ENCODE results near the gene CRLF3. TPM values are rescaled to one million over a fixed set of nuclear protein-coding genes. Genes with fewer than 3 reads are reported as not detected.

CRLF3 gene
- 21.1 TPM for polyA plus RNA-seq (2012; ENCODE audit: missing spikeins)

GRCh38 chr17:30824356-30825145 lies at the start of gene CRLF3:
CRLF3 (minus strand) TSS chr17:30824692; CDS start chr17:30824651, 41 bp downstream.
- peak; percentile 95 for DNase-seq (ENCODE audit: insufficient read length)
- peak; percentile 99 for FAIRE-seq
- TF ChIP-seq POLR2AphosphoS5 (IDR thresholded peaks at IDR 0.05; ENCODE audit: low read depth, low read length) (peak; percentile 82), POLR2A (IDR thresholded peaks at IDR 0.05; ENCODE audit: low read depth, low read length) (peak; percentile 88), TAF1 (IDR thresholded peaks at IDR 0.05; ENCODE audit: borderline replicate concordance, low read depth, low read length) (0 out of 2 replicates have a peak, but pooled peaks have one; percentile 53)

DNA sequence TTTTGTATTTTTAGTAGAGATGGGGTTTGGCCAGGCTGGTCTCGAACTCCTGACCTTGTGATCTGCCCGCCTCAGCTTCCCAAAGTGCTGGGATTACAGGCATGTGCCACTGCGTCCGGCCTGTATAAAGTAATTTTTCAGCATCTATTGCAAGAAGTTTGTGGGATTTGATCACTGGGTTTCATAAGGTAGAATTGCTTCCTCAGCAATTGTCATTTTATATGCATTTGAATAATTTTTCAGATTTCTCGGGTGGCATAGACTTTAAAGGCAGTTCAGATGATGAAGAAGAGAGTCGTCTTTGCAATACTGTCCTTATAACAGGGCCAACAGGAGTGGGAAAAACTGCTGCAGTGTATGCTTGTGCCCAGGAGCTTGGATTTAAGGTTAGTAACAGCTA lies 44.5 kb upstream of the CRLF3 start:
- no peak for TF ChIP-seq POLR2A (IDR thresholded peaks at IDR 0.05; ENCODE audit: low read depth, low read length)
- TF ChIP-seq POLR2AphosphoS5 (IDR thresholded peaks at IDR 0.05; ENCODE audit: low read depth, low read length) = no peak
- no peak for TF ChIP-seq TAF1 (IDR thresholded peaks at IDR 0.05; ENCODE audit: borderline replicate concordance, low read depth, low read length)
- no peak for DNase-seq (ENCODE audit: insufficient read length)
- FAIRE-seq = no peak

- no peak for TF ChIP-seq POLR2A (IDR thresholded peaks at IDR 0.05; ENCODE audit: low read depth, low read length)
- no peak for TF ChIP-seq TAF1 (IDR thresholded peaks at IDR 0.05; ENCODE audit: borderline replicate concordance, low read depth, low read length)
- TF ChIP-seq POLR2AphosphoS5 (IDR thresholded peaks at IDR 0.05; ENCODE audit: low read depth, low read length) = no peak
- DNase-seq (ENCODE audit: insufficient read length) (no peak), FAIRE-seq (no peak)
Measured at GRCh38 chr17:30864636-30865035, 40.1 kb upstream of the CRLF3 start.

- DNase-seq (ENCODE audit: insufficient read length) = no peak
- FAIRE-seq = peak; percentile 38
- TF ChIP-seq TAF1 (IDR thresholded peaks at IDR 0.05; ENCODE audit: borderline replicate concordance, low read depth, low read length) (no peak), POLR2AphosphoS5 (IDR thresholded peaks at IDR 0.05; ENCODE audit: low read depth, low read length) (no peak), POLR2A (IDR thresholded peaks at IDR 0.05; ENCODE audit: low read depth, low read length) (no peak)
Measured at GRCh38 chr17:30858556-30859250, 34.2 kb upstream of the CRLF3 start.

DNA sequence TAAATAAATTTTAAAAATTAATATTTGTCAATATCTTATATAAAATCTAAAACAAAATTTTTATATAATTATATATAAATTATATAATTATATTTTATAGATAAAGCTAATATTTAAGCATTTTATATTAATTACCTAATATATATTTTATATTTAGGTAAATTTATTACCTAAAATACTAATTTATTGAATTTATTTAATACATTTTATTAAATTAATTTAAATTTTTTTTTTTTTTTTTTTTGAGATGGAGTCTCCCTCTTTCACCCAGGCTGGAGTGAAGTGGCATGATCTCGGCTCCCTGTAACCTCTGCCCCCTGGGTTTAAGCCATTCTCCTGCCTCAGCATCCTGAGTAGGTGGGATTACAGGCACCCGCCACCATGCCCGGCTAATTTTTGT lies 29.7 kb upstream of the CRLF3 start:
- no peak for TF ChIP-seq TAF1 (IDR thresholded peaks at IDR 0.05; ENCODE audit: borderline replicate concordance, low read depth, low read length)
- TF ChIP-seq POLR2A (IDR thresholded peaks at IDR 0.05; ENCODE audit: low read depth, low read length) = no peak
- TF ChIP-seq POLR2AphosphoS5 (IDR thresholded peaks at IDR 0.05; ENCODE audit: low read depth, low read length) = no peak
- FAIRE-seq (no peak), DNase-seq (ENCODE audit: insufficient read length) (no peak)

DNA sequence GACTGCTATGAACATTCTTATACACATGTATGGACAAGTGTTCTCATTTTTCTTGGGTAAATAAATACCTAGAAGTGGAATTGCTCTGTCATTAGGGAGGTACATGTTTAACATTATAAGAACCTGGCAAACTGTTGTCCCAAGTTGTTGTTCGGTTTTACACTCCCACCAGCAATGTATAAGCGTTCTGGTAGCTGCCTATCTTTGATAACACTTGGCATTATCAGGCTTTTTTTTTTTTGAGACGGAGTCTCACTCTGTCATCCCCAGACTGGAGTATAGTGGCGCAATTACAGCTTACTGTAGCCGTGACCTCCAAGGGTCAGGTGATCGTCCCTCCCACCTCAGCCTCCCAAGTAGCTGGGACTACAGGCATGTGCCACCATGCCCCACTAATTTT lies 23.5 kb upstream of the CRLF3 start:
- FAIRE-seq = no peak
- no peak for DNase-seq (ENCODE audit: insufficient read length)
- no peak for TF ChIP-seq POLR2A (IDR thresholded peaks at IDR 0.05; ENCODE audit: low read depth, low read length)
- TF ChIP-seq POLR2AphosphoS5 (IDR thresholded peaks at IDR 0.05; ENCODE audit: low read depth, low read length) = no peak
- TF ChIP-seq TAF1 (IDR thresholded peaks at IDR 0.05; ENCODE audit: borderline replicate concordance, low read depth, low read length) = no peak

DNA sequence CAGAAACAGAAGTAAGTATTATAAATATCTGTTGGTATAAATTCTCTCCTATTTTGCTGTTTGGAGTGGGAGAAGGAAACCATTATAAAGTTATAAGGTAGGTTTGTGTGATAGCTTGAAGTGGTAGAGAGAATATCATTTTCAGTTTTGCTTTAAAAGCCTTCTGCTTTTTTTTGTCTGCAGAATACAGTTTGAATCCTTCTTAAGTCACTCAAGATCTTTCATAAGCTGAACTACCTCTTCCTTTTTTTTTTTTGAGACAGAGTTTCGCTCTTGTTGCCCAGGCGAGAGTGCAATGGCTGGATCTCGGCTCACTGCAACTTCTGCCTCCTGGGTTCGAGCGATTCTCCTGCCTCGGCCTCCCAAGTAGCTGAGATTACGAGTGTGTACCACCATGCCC lies 16.3 kb upstream of the CRLF3 start:
- FAIRE-seq = no peak
- no peak for DNase-seq (ENCODE audit: insufficient read length)

DNA sequence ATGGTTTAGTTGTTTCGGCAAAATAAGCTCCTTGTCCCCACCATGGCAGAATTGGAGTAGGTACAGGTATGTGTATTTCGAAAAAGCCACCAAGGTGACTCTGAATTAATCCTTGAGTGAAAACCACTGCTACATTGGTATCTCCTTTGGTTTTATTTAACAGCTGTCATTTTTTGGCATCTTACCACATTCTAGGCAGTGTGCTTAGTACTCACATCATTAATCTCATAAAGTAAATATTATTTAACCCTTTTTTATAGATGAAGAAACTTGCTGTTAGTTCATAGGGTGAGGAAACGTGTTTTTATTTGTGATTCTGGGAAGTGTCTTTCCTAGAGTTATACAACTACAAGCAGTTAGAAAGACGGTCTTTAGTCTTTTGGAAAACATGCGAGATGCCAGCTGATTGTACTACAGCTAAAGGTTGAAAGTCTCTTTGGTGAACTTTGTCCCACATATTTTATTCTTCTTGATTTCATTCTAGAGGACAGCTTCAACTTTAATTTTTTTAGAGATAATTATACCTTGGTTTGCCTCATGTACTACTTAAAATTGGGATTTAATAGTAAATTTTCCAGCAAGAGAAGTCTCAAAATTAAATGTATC lies 13.8 kb upstream of the CRLF3 start:
- no peak for DNase-seq (ENCODE audit: insufficient read length)
- TF ChIP-seq TAF1 (IDR thresholded peaks at IDR 0.05; ENCODE audit: borderline replicate concordance, low read depth, low read length) (no peak), POLR2AphosphoS5 (IDR thresholded peaks at IDR 0.05; ENCODE audit: low read depth, low read length) (no peak), POLR2A (IDR thresholded peaks at IDR 0.05; ENCODE audit: low read depth, low read length) (no peak)
- FAIRE-seq = no peak

More for the DNA sequence above, 16.3 kb upstream of the CRLF3 start:
- no peak for TF ChIP-seq POLR2AphosphoS5 (IDR thresholded peaks at IDR 0.05; ENCODE audit: low read depth, low read length)

GRCh38 chr17:30832438-30833124 lies 8.1 kb upstream of the CRLF3 start:
- no peak for TF ChIP-seq POLR2A (IDR thresholded peaks at IDR 0.05; ENCODE audit: low read depth, low read length)
- no peak for TF ChIP-seq TAF1 (IDR thresholded peaks at IDR 0.05; ENCODE audit: borderline replicate concordance, low read depth, low read length)
- no peak for TF ChIP-seq POLR2AphosphoS5 (IDR thresholded peaks at IDR 0.05; ENCODE audit: low read depth, low read length)
- FAIRE-seq = peak; percentile 33
- DNase-seq (ENCODE audit: insufficient read length) = no peak

GRCh38 chr17:30831663-30832437 lies 7.4 kb upstream of the CRLF3 start, which contains the start of gene ATAD5:
ATAD5 (plus strand) TSS chr17:30831966; CDS start chr17:30832348, 382 bp downstream.
- FAIRE-seq = peak; percentile 92
- TF ChIP-seq POLR2A (IDR thresholded peaks at IDR 0.05; ENCODE audit: low read depth, low read length) (peak; percentile 72; the same call in 1 of the 2 replicates), POLR2AphosphoS5 (IDR thresholded peaks at IDR 0.05; ENCODE audit: low read depth, low read length) (peak; percentile 84), TAF1 (IDR thresholded peaks at IDR 0.05; ENCODE audit: borderline replicate concordance, low read depth, low read length) (no peak)
- peak; percentile 79 for DNase-seq (ENCODE audit: insufficient read length)
